Endometrium (tissue), 2 donors: ENCODE measurements around the gene RFWD3.
"Not testable (repeated sequence)": the region's sequence is repeated elsewhere in the genome, so short reads cannot be mapped to it uniquely, and the experiment has no call there.

ENCODE experiments used
- FAIRE-seq: peaks from 2 replicates; lab custom pipeline; 2012; peaks lifted over from hg19 to GRCh38; lab: Jason Lieb, UNC
- donor health status: control.
- donor health status: control.

The RFWD3 gene

GRCh38 chr16:74661064-74661463 lies 5.6 kb downstream of the RFWD3 start:
- FAIRE-seq: no peak

- no peak for FAIRE-seq
These were observed 6.3 kb downstream of the RFWD3 start for GRCh38 chr16:74660383-74660782.

GRCh38 chr16:74659041-74659440 lies 7.6 kb downstream of the RFWD3 start:
- FAIRE-seq: no peak

- no peak for FAIRE-seq
These were observed 8.6 kb downstream of the RFWD3 start for GRCh38 chr16:74657870-74658642.

GRCh38 chr16:74654536-74655050 lies 12.1 kb downstream of the RFWD3 start:
- FAIRE-seq: no peak

GRCh38 chr16:74652883-74653282 lies 13.8 kb downstream of the RFWD3 start:
- FAIRE-seq: not testable (repeated sequence)

- no peak for FAIRE-seq
These were observed 14.4 kb downstream of the RFWD3 start for GRCh38 chr16:74652249-74652648.

GRCh38 chr16:74651841-74652240 lies 14.8 kb downstream of the RFWD3 start:
- FAIRE-seq: no peak

GRCh38 chr16:74650966-74651567 lies 15.6 kb downstream of the RFWD3 start:
- FAIRE-seq: no peak

GRCh38 chr16:74649839-74650504 lies 16.7 kb downstream of the RFWD3 start:
- no peak for FAIRE-seq

GRCh38 chr16:74641969-74642368 lies 24.7 kb downstream of the RFWD3 start:
- no peak for FAIRE-seq

GRCh38 chr16:74637742-74638453 lies 28.8 kb downstream of the RFWD3 start:
- no peak for FAIRE-seq

- FAIRE-seq: no peak
These were observed 31.4 kb downstream of the RFWD3 start for GRCh38 chr16:74635303-74635702.

GRCh38 chr16:74633686-74634085 lies 33.0 kb downstream of the RFWD3 start:
- FAIRE-seq: no peak

GRCh38 chr16:74627506-74628220 lies 39.0 kb downstream of the RFWD3 start:
- FAIRE-seq: no peak

GRCh38 chr16:74626741-74627416 lies 39.8 kb downstream of the RFWD3 start:
- FAIRE-seq: no peak

GRCh38 chr16:74625500-74626350 lies 41.0 kb downstream of the RFWD3 start:
- FAIRE-seq: no peak

GRCh38 chr16:74623839-74624235 lies 42.8 kb downstream of the RFWD3 start:
- FAIRE-seq: no peak

- FAIRE-seq: no peak
These were observed 43.4 kb downstream of the RFWD3 start for GRCh38 chr16:74623214-74623838.

GRCh38 chr16:74622005-74622404 lies 44.7 kb downstream of the RFWD3 start:
- FAIRE-seq: no peak
